HepG2 (cell line): ENCODE results near the gene RERG. TPM values are rescaled to one million over a fixed set of nuclear protein-coding genes. Genes with fewer than 3 reads are reported as not detected.

Source experiments
- BCL6 ChIP-seq: IDR thresholded peaks from 2 replicates; pipeline ENCODE4 v1.6.1; 2016; ENCODE audit warnings: missing genetic modification reagents, missing compliant biosample characterization
- MEIS2 ChIP-seq: sonication (generic); formaldehyde crosslinking; IDR thresholded peaks from 2 replicates; pipeline ENCODE4 v1.9.0; 2021; ENCODE audit warnings: mild to moderate bottlenecking, missing genetic modification reagents
- MXI1 ChIP-seq: IDR thresholded peaks from 3 replicates; pipeline ENCODE4 v1.6.1; 2012; ENCODE audit warnings: low read depth, low read length, inconsistent platforms, borderline replicate concordance
- MYC ChIP-seq: sonication (generic); formaldehyde crosslinking; IDR thresholded peaks from 2 replicates; pipeline ENCODE4 v1.9.0; 2021; ENCODE audit warnings: missing genetic modification reagents, borderline replicate concordance
- POGZ ChIP-seq: sonication (generic); formaldehyde crosslinking; IDR thresholded peaks from 2 replicates; pipeline ENCODE4 v1.4.0; 2020; ENCODE audit warnings: mild to moderate bottlenecking, missing genetic modification reagents
- REPIN1 ChIP-seq: sonication (generic); formaldehyde crosslinking; IDR thresholded peaks from 2 replicates; pipeline ENCODE4 v1.8.0; 2022; ENCODE audit warnings: missing genetic modification reagents, low read depth, mild to moderate bottlenecking, borderline replicate concordance
- RFX1 ChIP-seq: fragments of 450-650 bp; IDR thresholded peaks from 2 replicates; pipeline ENCODE4 v1.6.1; 2017
- ZNF550 ChIP-seq: sonication (generic); formaldehyde crosslinking; IDR thresholded peaks from 2 replicates; pipeline ENCODE4 v1.4.0; 2020; ENCODE audit warnings: mild to moderate bottlenecking, missing genetic modification reagents, borderline replicate concordance
- ZNF574 ChIP-seq: sonication (generic); formaldehyde crosslinking; IDR thresholded peaks from 2 replicates; pipeline ENCODE4 v1.4.0; 2020; ENCODE audit warnings: missing genetic modification reagents
- ZNF800 ChIP-seq: sonication (generic); formaldehyde crosslinking; IDR thresholded peaks from 2 replicates; pipeline ENCODE4 v1.4.0; 2020; ENCODE audit warnings: missing genetic modification reagents
- ZNF883 ChIP-seq: sonication (generic); formaldehyde crosslinking; IDR thresholded peaks from 2 replicates; pipeline ENCODE4 v1.5.1; 2020; ENCODE audit warnings: mild to moderate bottlenecking, missing genetic modification reagents; ENCODE audit errors: not compliant biosample characterization
- polyA plus RNA-seq, 8 experiments: library from polyadenylated mRNA; depleted of rRNA in 3 of 8; stranded (reverse) in 7 of 8; unstranded in 1 of 8; fragments of >200 nt; fragmentation: Illumina TruSeq in 4 of 8; extraction: Trizol in 4 of 8; gene quantifications; 2 replicates each; pipeline versions ENCODE4 v1.2.1 to v1.2.3, GENCODE V29; 2011 to 2016; ENCODE audit warnings: low read depth in 4 of 8, missing spikeins in 1 of 8, mixed read lengths in 1 of 8; ENCODE audit not compliant: insufficient read depth in 1 of 8
- total RNA-seq, 5 experiments: library from RNA; depleted of rRNA; stranded (reverse); fragments of >200 nt; fragmentation: Illumina TruSeq; extraction: Trizol; gene quantifications; 2 replicates each; pipeline ENCODE4 v1.2.3, GENCODE V29; 2016; ENCODE audit warnings: low read depth in 1 of 5
- TF ChIP-seq, protein P1 (sequence below): sonication (generic); formaldehyde crosslinking; IDR thresholded peaks from one replicate; pipeline ENCODE4 v1.5.1; 2020; ENCODE audit warnings: mild to moderate bottlenecking, missing genetic modification reagents; ENCODE audit errors: not compliant biosample characterization
- TF ChIP-seq, protein P2 (sequence below): sonication (generic); formaldehyde crosslinking; IDR thresholded peaks from 2 replicates; pipeline ENCODE4 v1.8.1; 2023; ENCODE audit warnings: mild to moderate bottlenecking, moderate library complexity, missing genetic modification reagents

Gene RERG
- total and polyA plus RNA-seq, 2 of the 13 experiments (the other 11 are each of a cell fraction or from before 2014, with no cell fraction given), result not detected

- TF ChIP-seq MEIS2 (CRISPR knock-in tag), result 0 out of 2 replicates have a peak, but pooled peaks have one; percentile 44
- TF ChIP-seq MYC (CRISPR knock-in tag), result 0 out of 2 replicates have a peak, but pooled peaks have one; percentile 38
- no peak for TF ChIP-seq MXI1
- no peak for TF ChIP-seq RFX1
- peak; percentile 70 for TF ChIP-seq ZNF883 (CRISPR knock-in tag)
- peak; percentile 34; the same call in 1 of the 2 replicates for TF ChIP-seq POGZ (CRISPR knock-in tag)
- TF ChIP-seq REPIN1 (CRISPR knock-in tag), result peak; percentile 43; the same call in 1 of the 2 replicates
- TF ChIP-seq, protein P1, sequence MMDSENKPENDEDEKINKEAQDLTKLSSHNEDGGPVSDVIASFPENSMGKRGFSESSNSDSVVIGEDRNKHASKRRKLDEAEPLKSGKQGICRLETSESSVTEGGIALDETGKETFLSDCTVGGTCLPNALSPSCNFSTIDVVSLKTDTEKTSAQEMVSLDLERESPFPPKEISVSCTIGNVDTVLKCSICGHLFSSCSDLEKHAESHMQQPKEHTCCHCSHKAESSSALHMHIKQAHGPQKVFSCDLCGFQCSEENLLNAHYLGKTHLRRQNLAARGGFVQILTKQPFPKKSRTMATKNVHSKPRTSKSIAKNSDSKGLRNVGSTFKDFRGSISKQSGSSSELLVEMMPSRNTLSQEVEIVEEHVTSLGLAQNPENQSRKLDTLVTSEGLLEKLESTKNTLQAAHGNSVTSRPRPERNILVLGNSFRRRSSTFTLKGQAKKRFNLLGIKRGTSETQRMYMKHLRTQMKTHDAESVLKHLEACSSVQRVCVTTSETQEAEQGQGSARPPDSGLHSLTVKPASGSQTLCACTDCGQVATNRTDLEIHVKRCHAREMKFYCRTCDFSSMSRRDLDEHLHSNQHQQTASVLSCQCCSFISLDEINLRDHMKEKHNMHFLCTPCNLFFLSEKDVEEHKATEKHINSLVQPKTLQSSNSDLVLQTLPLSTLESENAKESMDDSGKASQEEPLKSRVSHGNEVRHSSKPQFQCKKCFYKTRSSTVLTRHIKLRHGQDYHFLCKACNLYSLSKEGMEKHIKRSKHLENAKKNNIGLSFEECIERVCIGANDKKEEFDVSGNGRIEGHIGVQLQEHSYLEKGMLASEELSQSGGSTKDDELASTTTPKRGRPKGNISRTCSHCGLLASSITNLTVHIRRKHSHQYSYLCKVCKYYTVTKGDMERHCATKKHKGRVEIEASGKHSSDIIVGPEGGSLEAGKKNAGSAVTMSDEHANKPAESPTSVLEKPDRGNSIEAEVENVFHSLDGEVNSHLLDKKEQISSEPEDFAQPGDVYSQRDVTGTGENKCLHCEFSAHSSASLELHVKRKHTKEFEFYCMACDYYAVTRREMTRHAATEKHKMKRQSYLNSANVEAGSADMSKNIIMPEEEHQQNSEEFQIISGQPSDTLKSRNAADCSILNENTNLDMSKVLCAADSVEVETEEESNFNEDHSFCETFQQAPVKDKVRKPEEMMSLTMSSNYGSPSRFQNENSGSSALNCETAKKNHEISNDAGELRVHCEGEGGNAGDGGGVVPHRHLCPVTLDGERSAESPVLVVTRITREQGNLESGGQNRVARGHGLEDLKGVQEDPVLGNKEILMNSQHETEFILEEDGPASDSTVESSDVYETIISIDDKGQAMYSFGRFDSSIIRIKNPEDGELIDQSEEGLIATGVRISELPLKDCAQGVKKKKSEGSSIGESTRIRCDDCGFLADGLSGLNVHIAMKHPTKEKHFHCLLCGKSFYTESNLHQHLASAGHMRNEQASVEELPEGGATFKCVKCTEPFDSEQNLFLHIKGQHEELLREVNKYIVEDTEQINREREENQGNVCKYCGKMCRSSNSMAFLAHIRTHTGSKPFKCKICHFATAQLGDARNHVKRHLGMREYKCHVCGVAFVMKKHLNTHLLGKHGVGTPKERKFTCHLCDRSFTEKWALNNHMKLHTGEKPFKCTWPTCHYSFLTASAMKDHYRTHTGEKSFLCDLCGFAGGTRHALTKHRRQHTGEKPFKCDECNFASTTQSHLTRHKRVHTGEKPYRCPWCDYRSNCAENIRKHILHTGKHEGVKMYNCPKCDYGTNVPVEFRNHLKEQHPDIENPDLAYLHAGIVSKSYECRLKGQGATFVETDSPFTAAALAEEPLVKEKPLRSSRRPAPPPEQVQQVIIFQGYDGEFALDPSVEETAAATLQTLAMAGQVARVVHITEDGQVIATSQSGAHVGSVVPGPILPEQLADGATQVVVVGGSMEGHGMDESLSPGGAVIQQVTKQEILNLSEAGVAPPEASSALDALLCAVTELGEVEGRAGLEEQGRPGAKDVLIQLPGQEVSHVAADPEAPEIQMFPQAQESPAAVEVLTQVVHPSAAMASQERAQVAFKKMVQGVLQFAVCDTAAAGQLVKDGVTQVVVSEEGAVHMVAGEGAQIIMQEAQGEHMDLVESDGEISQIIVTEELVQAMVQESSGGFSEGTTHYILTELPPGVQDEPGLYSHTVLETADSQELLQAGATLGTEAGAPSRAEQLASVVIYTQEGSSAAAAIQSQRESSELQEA (CRISPR knock-in tag), result peak; percentile 60
- peak; percentile 20; the same call in 1 of the 2 replicates for TF ChIP-seq BCL6
- TF ChIP-seq, protein P2, sequence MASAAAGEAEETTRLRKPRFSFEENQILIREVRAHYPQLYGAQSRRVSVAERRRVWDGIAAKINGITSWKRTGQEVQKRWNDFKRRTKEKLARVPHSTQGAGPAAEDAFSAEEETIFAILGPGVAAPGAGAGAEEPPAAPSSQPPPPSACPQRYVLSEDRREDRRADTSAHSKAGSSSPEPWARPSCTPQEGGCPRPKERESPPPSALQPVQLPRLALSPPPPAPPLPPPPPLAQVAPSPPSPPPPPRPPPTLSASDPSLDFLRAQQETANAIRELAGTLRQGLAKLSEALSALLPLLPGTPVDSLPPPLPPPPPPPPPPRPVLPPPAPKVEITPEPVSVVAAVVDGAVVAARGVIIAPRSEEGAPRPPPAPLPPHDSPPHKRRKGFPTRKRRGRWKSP (CRISPR knock-in tag), result peak; percentile 67; the same call in 1 of the 2 replicates
- no peak for TF ChIP-seq ZNF550 (CRISPR knock-in tag)
- peak; percentile 67 for TF ChIP-seq ZNF574 (CRISPR knock-in tag)
- TF ChIP-seq ZNF800, result 0 out of 2 replicates have a peak, but pooled peaks have one; percentile 49
Measured at GRCh38 chr12:15220915-15221885, at the start of gene RERG (continued).
